Skin epidermis (tissue), 12 donors: ENCODE measurements around the gene BANF2.
A peak's percentile ranks its signal among the peaks of the same experiment; 100 is the strongest.

Experiments
- H3K27ac ChIP-seq, 21 experiments: fragments of 200-600 bp; sonication (generic) in 11 of 21; one replicate each; pipeline ENCODE4 v1.5.0; 2020; ENCODE audit warnings: mild to moderate bottlenecking in 3 of 21, inconsistent platforms in 2 of 21, moderate library complexity in 2 of 21
- H3K4me3 ChIP-seq, 7 experiments: fragments of 200-600 bp; sonication (generic) in 2 of 7; one replicate each; pipeline ENCODE4 v1.5.0; 2020; ENCODE audit warnings: inconsistent platforms in 2 of 7, mild to moderate bottlenecking in 2 of 7, moderate library complexity in 1 of 7

The BANF2 gene

DNA sequence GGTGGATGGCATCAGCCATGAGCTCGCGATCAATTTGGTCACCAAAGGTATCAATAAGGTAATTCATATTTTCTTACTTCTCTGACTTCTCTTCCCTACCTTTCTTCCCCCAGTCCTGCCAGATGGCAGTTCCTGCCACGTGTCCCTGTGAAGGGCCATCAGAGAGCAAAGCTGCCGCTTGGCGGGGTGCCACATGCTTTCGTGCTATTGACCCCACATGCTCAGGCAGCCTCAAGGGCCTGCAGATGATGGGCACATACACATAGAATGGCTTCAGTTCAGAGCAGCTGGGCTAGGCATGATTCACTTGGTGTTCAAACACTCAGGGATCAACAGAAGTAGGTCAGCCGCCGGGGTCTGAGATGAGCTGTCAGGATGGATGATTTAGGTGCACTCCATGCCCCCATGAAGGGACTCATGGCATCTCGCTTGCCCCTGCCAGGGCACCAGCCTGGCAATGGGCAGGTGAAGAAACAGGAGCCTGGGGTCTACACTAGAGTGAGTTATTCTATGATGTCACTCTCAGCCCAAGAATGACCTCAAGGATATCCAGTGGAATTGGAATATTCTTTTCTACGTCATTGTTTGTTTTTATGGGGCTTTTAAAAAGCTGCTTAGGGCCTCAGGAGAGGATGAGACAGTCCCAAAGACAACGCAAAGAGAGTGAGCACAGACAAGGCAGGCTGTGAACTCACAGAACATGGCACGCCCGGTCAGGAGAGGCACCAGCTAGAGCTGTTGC lies 25.5 kb downstream of the BANF2 start:
- Histone ChIP-seq H3K27ac (no peak overlapping the region), H3K4me3 (no peak overlapping the region)

DNA sequence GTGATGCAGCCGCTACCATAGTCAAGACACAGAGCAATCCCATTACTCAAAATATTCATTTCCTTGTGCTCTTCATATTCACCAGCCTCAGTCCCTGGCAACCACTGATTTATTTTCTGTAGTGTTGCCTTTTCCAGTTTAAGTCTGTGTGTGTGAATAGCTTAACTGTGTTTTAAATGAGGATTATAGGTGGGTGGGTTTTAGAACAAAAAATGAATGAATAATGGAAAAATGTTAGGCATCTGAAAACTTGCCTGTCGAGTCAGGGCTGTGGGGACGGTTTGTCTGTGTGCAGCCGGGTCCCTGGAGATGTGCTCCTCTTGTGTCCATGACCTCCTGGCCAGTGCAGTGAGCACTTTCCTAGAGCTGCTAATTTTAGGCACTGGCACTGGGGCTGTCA lies 27.1 kb downstream of the BANF2 start:
- Histone ChIP-seq H3K27ac (no peak overlapping the region), H3K4me3 (no peak overlapping the region)

GRCh38 chr20:17727351-17727750 lies 27.6 kb downstream of the BANF2 start:
- Histone ChIP-seq H3K27ac (no peak overlapping the region), H3K4me3 (no peak overlapping the region)

- Histone ChIP-seq H3K4me3 (no peak overlapping the region), H3K27ac (no peak overlapping the region)
Measured at GRCh38 chr20:17728074-17728473, 28.3 kb downstream of the BANF2 start.

DNA sequence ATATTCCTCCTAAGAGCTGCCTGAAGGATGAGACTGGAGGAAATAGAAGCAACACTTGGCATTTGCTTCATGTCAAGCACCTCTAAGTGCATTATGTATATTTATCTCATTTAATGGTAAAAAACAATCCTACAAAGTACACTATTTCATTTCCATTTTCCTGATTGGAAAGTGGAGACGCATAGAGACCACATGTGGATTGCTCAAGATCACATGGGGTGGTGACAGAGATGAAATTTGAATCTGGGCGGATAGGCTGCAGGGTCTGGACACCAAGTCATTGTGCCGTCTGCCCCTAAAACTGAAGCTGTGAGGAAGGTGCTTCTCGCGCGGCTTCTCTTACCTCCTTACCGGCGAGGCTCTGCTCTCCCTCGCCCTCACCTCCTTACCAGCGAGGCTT lies 30.3 kb downstream of the BANF2 start:
- Histone ChIP-seq H3K27ac (no peak overlapping the region), H3K4me3 (no peak overlapping the region)

DNA sequence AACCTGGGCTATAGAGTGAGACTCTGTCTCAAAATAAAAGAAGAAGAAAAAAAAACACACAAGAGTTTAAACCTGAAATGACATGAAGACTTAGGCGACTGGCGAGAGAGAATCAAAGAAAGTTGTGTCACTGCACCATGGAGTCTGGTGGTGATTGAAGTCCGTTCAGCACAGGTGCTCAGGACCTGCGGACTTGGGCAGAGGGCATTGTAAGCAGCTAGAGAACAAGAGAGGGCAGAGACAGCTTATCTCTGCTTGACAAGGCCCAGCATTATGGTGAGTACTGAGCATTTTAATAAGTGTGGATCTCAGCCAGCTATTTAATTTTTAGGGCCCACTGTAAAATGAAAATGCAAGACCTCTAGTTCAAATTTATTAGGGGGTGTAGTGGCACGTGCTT lies 31.5 kb downstream of the BANF2 start:
- H3K4me3 ChIP-seq: no peak overlapping the region
- H3K27ac ChIP-seq: no peak overlapping the region

DNA sequence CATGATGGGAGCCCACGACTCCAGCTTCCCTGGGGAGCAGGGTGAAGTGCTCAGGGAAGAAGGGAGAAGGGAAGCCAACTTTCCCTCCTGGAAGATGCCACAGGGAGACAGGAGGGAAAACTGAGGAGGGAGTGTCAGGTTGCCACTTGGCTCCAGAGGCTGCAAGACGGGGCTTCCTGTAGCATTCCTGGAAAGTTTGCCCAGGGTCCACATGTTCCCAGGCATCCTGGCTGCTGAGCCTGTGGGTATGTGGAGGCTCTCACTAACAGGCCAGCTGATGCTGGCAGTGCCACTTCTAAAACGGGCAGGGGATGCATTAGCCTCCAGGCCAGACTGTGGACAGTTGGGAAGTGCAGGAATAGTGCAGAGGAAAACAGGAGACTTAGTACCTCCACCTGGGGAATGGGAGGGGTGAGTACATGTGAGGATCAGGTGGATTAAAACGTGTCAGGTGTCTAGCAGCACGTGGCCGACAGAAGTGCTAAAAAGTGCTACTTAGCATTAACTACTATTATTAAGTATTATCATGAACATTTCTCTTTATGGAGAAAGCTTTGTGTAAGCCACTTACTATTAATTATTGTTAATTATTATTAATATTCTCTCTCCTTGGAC lies 33.2 kb downstream of the BANF2 start:
- Histone ChIP-seq H3K27ac (no peak overlapping the region), H3K4me3 (no peak overlapping the region)

- H3K27ac ChIP-seq: no peak overlapping the region
- H3K4me3 ChIP-seq: no peak overlapping the region
Measured at GRCh38 chr20:17733767-17734304, 34.1 kb downstream of the BANF2 start.

- Histone ChIP-seq H3K27ac (no peak overlapping the region), H3K4me3 (no peak overlapping the region)
Measured at GRCh38 chr20:17734374-17734773, 34.6 kb downstream of the BANF2 start.

GRCh38 chr20:17735206-17735804 lies 35.5 kb downstream of the BANF2 start:
- peak overlapping the region in 1 of 21 experiments; percentile 40 for H3K27ac ChIP-seq
- H3K4me3 ChIP-seq: no peak overlapping the region

GRCh38 chr20:17735959-17736621 lies 36.3 kb downstream of the BANF2 start:
- Histone ChIP-seq H3K27ac (no peak overlapping the region), H3K4me3 (no peak overlapping the region)

- H3K4me3 ChIP-seq: no peak overlapping the region
- H3K27ac ChIP-seq: no peak overlapping the region
Measured at GRCh38 chr20:17738154-17738553, 38.4 kb downstream of the BANF2 start.

DNA sequence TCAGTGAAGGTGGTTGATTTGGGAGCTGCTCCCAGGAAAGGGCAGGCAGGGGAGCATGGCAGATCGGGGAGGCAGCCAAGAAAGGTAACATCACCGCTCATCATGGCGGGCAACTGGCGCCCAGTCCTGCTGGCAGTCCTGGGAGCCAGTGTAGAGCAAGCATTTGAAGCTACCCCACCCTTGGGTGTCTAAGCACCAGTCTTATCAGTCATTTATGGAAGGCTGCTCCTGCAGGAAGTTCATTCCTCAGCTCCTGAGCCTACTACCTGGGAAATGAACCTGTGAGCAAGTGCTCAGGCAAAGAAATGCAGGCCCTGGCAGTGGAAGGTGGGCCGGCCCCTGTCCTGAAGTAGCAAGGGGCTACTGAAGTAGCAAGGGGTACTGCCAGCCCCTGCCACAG lies 41.5 kb downstream of the BANF2 start:
- Histone ChIP-seq H3K27ac (no peak overlapping the region), H3K4me3 (no peak overlapping the region)

DNA sequence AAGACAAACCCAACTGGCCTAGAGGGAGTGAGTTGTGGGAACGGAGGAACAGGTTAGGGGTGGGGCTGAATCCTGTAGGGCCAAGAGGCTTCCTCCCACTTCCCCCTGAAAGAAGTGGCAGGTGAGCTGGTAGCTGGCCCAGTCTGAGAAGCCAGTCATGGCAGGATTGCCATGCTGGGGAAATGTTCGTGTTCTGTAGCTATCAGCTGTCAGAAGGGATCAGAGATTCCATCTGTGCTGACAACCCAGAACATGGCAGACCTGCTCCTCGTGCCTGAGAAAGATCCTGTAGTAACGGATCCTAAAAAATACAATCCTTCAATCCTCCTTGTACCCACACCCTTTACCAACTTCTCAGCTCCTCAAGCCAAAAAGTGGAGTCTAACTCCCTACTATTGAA lies 43.0 kb downstream of the BANF2 start:
- H3K4me3 ChIP-seq: no peak overlapping the region

GRCh38 chr20:17743677-17744076 lies 43.9 kb downstream of the BANF2 start:
- Histone ChIP-seq H3K4me3 (no peak overlapping the region), H3K27ac (no peak overlapping the region)

More for the DNA sequence above, 43.0 kb downstream of the BANF2 start:
- no peak overlapping the region for H3K27ac ChIP-seq

GRCh38 chr20:17747431-17747846 lies 47.7 kb downstream of the BANF2 start:
- Histone ChIP-seq H3K27ac (peak overlapping the region in 1 of 21 experiments; percentile 1), H3K4me3 (no peak overlapping the region)

DNA sequence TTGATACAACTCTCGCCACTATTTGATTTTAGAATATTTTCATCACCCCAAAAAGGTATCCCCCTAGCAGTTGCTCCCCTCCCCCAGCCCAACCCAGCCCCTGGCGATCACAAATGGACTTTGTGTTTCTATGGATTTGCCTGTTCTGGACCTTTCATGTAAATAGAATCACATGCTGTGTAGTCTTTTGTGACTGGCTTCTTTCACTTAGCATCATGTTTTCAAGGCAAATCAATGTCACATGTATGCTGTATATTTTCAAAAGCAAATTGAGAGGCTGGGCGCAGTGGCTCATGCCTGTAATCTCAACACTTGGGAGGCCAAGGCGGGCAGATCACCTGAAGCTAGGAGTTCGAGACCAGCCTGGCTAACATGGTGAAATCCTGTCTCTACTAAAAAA lies 48.5 kb downstream of the BANF2 start:
- H3K27ac ChIP-seq: no peak overlapping the region
- H3K4me3 ChIP-seq: no peak overlapping the region

DNA sequence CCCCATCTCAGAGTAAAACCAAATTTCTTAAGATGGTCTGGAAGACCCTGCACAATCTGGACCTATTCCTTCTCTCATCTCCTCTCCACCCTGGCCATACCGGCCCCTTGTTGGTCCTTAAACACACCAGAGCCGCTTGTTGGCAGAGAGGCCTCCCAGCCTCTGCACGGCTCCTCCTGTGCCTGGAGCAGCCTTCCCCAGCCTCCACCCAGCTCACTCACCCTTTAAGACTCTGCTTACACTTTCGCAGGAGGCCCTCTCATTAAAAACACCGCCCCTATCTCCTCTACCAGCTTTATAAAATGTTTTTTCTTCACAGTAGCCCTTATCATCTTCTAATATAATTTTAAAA lies 49.8 kb downstream of the BANF2 start:
- no peak overlapping the region for H3K27ac ChIP-seq
- no peak overlapping the region for H3K4me3 ChIP-seq

DNA sequence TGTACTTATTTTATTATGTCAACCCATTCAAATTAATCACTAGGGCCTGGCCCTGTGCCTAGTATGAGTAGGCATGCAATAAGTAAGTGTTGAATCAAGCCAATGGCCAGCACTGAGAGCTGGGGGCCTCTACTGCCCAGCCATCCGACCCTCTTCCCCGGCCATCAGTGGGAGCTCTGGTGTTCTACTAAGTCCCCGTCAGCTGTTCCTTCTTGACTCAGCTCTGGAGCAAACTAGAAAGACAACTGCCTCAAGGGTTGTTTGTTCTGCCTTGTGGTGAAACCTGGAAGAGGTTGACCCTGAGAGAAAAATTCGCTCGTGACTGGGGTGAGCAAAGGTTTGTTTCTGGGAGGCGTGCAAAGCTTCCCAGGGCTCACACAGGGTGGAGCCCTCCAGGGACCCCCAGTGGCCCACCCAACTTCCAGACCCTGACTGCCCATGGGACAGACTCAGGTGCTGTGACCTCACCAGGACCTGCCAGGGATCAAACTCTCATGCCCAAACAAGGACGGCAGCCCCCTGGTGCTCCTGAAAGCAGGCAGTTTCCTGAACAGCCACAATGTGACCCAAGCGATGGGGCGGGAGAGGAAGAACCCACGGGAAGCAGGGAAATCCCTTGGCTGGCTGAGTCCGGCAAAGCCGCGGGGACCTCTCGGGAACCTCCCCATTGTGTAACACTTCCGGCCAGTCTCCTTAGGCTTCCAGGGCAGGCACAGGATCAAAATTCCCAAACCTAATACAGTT lies 50.4 kb downstream of the BANF2 start:
- Histone ChIP-seq H3K4me3 (no peak overlapping the region), H3K27ac (peak overlapping the region in 1 of 21 experiments; percentile 54)

DNA sequence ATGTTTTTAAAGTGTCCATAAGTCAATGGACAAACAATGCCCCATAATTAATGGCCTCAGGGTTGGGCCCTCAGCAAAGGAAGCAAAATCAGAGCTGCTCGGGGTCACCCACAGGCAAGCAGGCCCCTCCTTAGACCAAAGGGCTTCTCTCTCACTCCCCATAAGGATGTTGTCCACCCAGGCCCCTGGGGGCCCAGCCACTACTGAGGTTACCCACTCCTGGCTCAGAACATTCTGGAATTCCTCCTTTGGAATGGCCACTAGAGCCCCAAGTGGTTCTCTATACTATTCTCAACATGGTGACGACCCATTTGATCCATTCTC lies 50.9 kb downstream of the BANF2 start:
- H3K4me3 ChIP-seq: no peak overlapping the region
- peak overlapping the region in 1 of 21 experiments; percentile 54 for H3K27ac ChIP-seq
